B cell (primary cell): Measurements from ENCODE around the gene PRSS53. TPM values are rescaled to one million over a fixed set of nuclear protein-coding genes. Genes with fewer than 3 reads are reported as not detected.
A peak's percentile ranks its signal among the peaks of the same experiment; 100 is the strongest.

Experiments
- ATAC-seq: fragments of 200-7000 bp; cut with Tn5 transposase; one replicate; pipeline ENCODE4 v1.10.0; 2021; ENCODE audit warnings: low read depth, mild to moderate bottlenecking, moderate number of reproducible peaks, moderate library complexity
- CTCF ChIA-PET: fragments of 350-600 bp; sonication (Branson Sonifier 250); formaldehyde crosslinking; loops from one replicate; lab custom pipeline; 2021; ENCODE audit warnings: antibody characterized with exemption, inconsistent platforms; lab: Charles Lee
- POLR2A ChIA-PET: fragments of 350-600 bp; sonication (Branson Sonifier 250); formaldehyde crosslinking; loops from one replicate; lab custom pipeline; 2021; ENCODE audit warnings: antibody characterized with exemption; lab: Charles Lee
- DNase-seq: peaks from one replicate; pipeline ENCODE4 v3.0.0; 2013
- H2AFZ ChIP-seq: 2 replicates; pipeline ENCODE4 v1.6.1; 2012; ENCODE audit warnings: mild to moderate bottlenecking, low read depth, low read length; ENCODE audit not compliant: insufficient read depth, poor library complexity, severe bottlenecking
- H3K27ac ChIP-seq, 2 donors: 1 replicate in 1 of 2; 2 replicates in 1 of 2; pipeline ENCODE4 v1.5.1; 2012 to 2013; ENCODE audit warnings: low read length in 2 of 2, mild to moderate bottlenecking in 2 of 2, moderate library complexity in 1 of 2
- H3K27me3 ChIP-seq, 4 experiments: fragments of 200-600 bp in 1 of 4; sonication (generic) in 1 of 4; replicated peaks in 1 of 4; 1 replicate in 2 of 4; 2 replicates in 2 of 4; pipeline versions ENCODE4 v1.6.1 to v1.7.0; 2013 to 2016; ENCODE audit warnings: low read length in 3 of 4, mild to moderate bottlenecking in 2 of 4, mixed read lengths in 1 of 4, moderate library complexity in 1 of 4; ENCODE audit not compliant: insufficient read depth in 4 of 4, control insufficient read depth in 3 of 4; ENCODE audit errors: control extremely low read depth in 1 of 4
- H3K36me3 ChIP-seq, 2 experiments: replicated peaks in 1 of 2; 1 replicate in 1 of 2; 2 replicates in 1 of 2; pipeline versions ENCODE4 v1.6.1 to v1.7.1; 2013; ENCODE audit warnings: low read length in 1 of 2; ENCODE audit not compliant: insufficient read depth in 2 of 2, control insufficient read depth in 1 of 2; ENCODE audit errors: control extremely low read depth in 1 of 2, extremely low read depth in 1 of 2
- H3K4me1 ChIP-seq, 2 donors: fragments of 200-600 bp in 1 of 2; sonication (generic) in 1 of 2; 1 replicate in 1 of 2; 2 replicates in 1 of 2; pipeline versions ENCODE4 v1.5.1 to v1.6.1; 2013 to 2017; ENCODE audit warnings: low read length in 2 of 2; ENCODE audit not compliant: control insufficient read depth in 2 of 2, insufficient read depth in 2 of 2
- H3K4me2 ChIP-seq: replicated peaks from 2 replicates; pipeline ENCODE3; 2012; ENCODE audit warnings: mild to moderate bottlenecking, low read depth, low read length; ENCODE audit not compliant: poor library complexity, severe bottlenecking
- H3K4me3 ChIP-seq, 5 experiments: fragments of 200-600 bp in 1 of 5; sonication (generic) in 1 of 5; 1 replicate in 3 of 5; 2 replicates in 2 of 5; pipeline versions ENCODE4 v1.5.1 to v1.7.0; 2011 to 2016; ENCODE audit warnings: low read length in 4 of 5, mild to moderate bottlenecking in 4 of 5, low read depth in 2 of 5, control low read depth in 1 of 5, moderate library complexity in 1 of 5; ENCODE audit not compliant: insufficient read depth in 1 of 5; ENCODE audit errors: control extremely low read depth in 1 of 5, extremely low read depth in 1 of 5
- H3K79me2 ChIP-seq: fragments of 200-600 bp; sonication (generic); one replicate; pipeline ENCODE4 v1.6.0; 2016; ENCODE audit warnings: low read length; ENCODE audit not compliant: control insufficient read depth, insufficient read depth
- H3K9ac ChIP-seq: fragments of 200-600 bp; sonication (generic); 2 replicates; pipeline ENCODE4 v1.6.1; 2017; ENCODE audit warnings: mild to moderate bottlenecking, low read length, moderate library complexity
- H3K9me3 ChIP-seq, 3 donors: one replicate each; pipeline versions ENCODE4 v1.6.1 to v1.7.1; 2013; ENCODE audit warnings: low read length in 2 of 3; ENCODE audit not compliant: control insufficient read depth in 2 of 3, insufficient read depth in 1 of 3; ENCODE audit errors: control extremely low read depth in 1 of 3
- H4K20me1 ChIP-seq: 2 replicates; pipeline ENCODE4 v1.6.0; 2012; ENCODE audit warnings: mild to moderate bottlenecking, low read length; ENCODE audit not compliant: insufficient read depth, control insufficient read depth, poor library complexity, severe bottlenecking
- H3K27ac Mint-ChIP-seq: one replicate; pipeline ENCODE4 v1.8.0; 2021; ENCODE audit warnings: mixed read lengths
- H3K27me3 Mint-ChIP-seq: one replicate; pipeline ENCODE4 v1.8.0; 2021; ENCODE audit warnings: mixed read lengths
- H3K4me1 Mint-ChIP-seq: one replicate; pipeline ENCODE4 v1.8.0; 2021; ENCODE audit warnings: mixed read lengths
- H3K4me3 Mint-ChIP-seq: one replicate; pipeline ENCODE4 v1.8.0; 2021; ENCODE audit warnings: mixed read lengths
- H3K9me3 Mint-ChIP-seq: one replicate; pipeline ENCODE4 v1.8.0; 2022; ENCODE audit warnings: mixed read lengths; ENCODE audit not compliant: insufficient read depth
- EZH2 ChIP-seq: IDR thresholded peaks from 2 replicates; pipeline ENCODE4 v1.6.1; 2012; ENCODE audit warnings: borderline replicate concordance, low read depth, mild to moderate bottlenecking, moderate library complexity, low read length; ENCODE audit not compliant: insufficient read depth, poor library complexity, severe bottlenecking
- WGBS: methylation state at CpG from one replicate; pipeline ENCODE4 v1.1.5; 2013; ENCODE audit warnings: missing lambda C conversion rate; ENCODE audit not compliant: insufficient coverage; 5-methylcytosine and 5-hydroxymethylcytosine counted together
- intact Hi-C: fragments of 100-400 bp; cut with micrococcal nuclease; formaldehyde crosslinking; loops from one replicate; pipeline ENCODE4 v1.10.0; 2022
- polyA plus RNA-seq: library from polyadenylated mRNA; depleted of rRNA; stranded (reverse); fragments of >200 nt; gene quantifications from 2 replicates; pipeline ENCODE4 v1.2.3, GENCODE V29; 2012
- total RNA-seq, 2 donors: library from RNA; stranded (reverse); fragments of 120-200 nt in 1 of 2; gene quantifications; 1 replicate in 1 of 2; 2 replicates in 1 of 2; pipeline versions ENCODE4 v1.2.3 to v1.2.4, GENCODE V29; 2013 to 2022
- TF ChIP-seq, protein P1 (sequence below): fragments of 200-600 bp; IDR thresholded peaks from one replicate; pipeline ENCODE4 v1.8.0; 2022; ENCODE audit warnings: antibody characterized with exemption, mild to moderate bottlenecking

PRSS53 gene
- total and polyA plus RNA-seq, 2 donors (not counting 1 experiment from before 2014, with no cell fraction given) = 10.1 to 10.8 TPM

DNA sequence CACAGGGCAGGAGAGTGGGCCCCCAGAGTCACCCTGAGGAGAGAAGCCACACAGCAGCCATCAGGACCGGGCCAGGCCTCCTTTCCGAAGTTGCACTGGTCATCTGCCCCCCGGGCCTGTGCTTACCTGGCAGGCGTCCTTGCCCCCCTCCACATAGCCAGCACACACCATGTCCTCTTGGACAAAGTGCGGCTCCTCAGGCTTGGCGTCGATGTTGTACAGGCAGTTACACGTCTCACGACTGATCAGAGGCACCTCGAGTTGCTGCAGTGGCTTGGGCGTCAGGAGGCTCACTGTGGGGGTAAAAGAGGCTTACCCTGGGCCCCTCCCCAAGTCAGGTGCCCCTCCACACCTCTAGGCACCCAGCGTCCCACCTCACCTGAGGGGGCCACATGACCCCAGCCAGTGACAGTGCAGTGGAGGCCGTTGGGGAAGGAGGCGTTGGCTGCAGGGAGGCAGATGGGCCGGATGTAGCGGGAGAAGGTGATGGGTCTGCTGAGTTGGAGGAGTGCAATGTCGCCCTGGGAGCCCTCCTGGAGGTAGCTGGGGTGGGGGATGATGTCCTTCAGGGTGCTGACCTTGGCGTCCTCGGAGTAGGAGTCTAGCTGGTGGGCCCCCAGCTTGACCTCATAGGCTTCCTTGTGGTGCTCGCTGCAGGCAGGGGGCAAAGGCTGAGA, 43.7 kb upstream of the PRSS53 start:
- ATAC-seq = no peak
- H3K36me3 ChIP-seq = peaks cover 0 to 45% of the 10 kb centered on the region in 2 experiments
- 96% methylated on average over 12 of the region's 20 CpGs for WGBS
- no peaks in the 10 kb centered on the region for H3K4me1 ChIP-seq
- Mint-ChIP-seq H3K4me3 (no peak overlapping the region), H3K27ac (no peak overlapping the region), H3K4me1 (no peaks in the 10 kb centered on the region), H3K27me3 (no peaks in the 10 kb centered on the region), H3K9me3 (no peaks in the 10 kb centered on the region)
- POLR2A ChIA-PET = no interaction called here
- peaks cover 6% of the 10 kb centered on the region for H3K79me2 ChIP-seq
- DNase-seq = peak; percentile 24
- no peaks in the 10 kb centered on the region for H3K27me3 ChIP-seq
- H4K20me1 ChIP-seq = no peaks in the 10 kb centered on the region
- CTCF ChIA-PET = interaction anchor here (1.2 kb wide), 1 partner anchor 34 kb away, joined by 3 read pairs; no protein-coding TSS in a partner anchor
- no peak overlapping the region for H2AFZ ChIP-seq
- H3K4me2 ChIP-seq = no peak overlapping the region
- TF ChIP-seq EZH2 = no peak
- TF ChIP-seq, protein P1, sequence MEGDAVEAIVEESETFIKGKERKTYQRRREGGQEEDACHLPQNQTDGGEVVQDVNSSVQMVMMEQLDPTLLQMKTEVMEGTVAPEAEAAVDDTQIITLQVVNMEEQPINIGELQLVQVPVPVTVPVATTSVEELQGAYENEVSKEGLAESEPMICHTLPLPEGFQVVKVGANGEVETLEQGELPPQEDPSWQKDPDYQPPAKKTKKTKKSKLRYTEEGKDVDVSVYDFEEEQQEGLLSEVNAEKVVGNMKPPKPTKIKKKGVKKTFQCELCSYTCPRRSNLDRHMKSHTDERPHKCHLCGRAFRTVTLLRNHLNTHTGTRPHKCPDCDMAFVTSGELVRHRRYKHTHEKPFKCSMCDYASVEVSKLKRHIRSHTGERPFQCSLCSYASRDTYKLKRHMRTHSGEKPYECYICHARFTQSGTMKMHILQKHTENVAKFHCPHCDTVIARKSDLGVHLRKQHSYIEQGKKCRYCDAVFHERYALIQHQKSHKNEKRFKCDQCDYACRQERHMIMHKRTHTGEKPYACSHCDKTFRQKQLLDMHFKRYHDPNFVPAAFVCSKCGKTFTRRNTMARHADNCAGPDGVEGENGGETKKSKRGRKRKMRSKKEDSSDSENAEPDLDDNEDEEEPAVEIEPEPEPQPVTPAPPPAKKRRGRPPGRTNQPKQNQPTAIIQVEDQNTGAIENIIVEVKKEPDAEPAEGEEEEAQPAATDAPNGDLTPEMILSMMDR = no peak
- H3K27ac ChIP-seq = no peak overlapping the region
- intact Hi-C loops = no loop called here
- H3K9me3 ChIP-seq = no peaks in the 10 kb centered on the region
- H3K9ac ChIP-seq = no peak overlapping the region
- no peak overlapping the region for H3K4me3 ChIP-seq

DNA sequence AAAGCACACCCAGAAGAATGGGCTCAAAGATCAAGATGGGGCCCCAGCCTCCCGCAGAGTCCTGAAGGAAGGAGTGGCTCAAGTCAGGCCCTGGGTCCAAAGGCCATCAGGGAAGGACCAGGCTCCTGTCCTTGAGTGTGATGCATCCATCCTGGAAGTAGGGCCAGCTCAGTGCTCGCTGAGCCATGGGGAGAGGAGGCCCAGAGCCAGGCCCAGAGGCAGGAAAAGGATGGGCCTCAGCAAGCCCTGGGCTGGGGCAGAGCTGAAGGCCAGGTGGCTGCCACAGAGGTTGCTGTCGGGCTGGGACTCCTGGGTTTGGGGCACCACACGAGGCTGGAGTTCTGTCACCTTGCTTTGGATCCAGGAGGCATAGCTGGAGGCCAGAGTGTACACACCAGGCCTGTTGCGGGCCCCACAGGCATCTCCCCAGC, 43.1 kb upstream of the PRSS53 start:
- H3K4me1 Mint-ChIP-seq = no peaks in the 10 kb centered on the region
- H3K79me2 ChIP-seq = peaks cover 8% of the 10 kb centered on the region
- intact Hi-C loops = no loop called here
- ChIA-PET POLR2A (no interaction called here), CTCF (interaction anchor here (1.0 to 1.2 kb wide), 2 partner anchors 15 to 33 kb away, joined by 3 read pairs; no protein-coding TSS in a partner anchor)
- no peaks in the 10 kb centered on the region for H3K27me3 Mint-ChIP-seq
- H3K4me3 Mint-ChIP-seq = no peak overlapping the region
- H3K9me3 ChIP-seq = no peaks in the 10 kb centered on the region
- H3K27ac Mint-ChIP-seq = no peak overlapping the region
- 89% methylated on average over 5 of the region's 5 CpGs for WGBS
- ATAC-seq = no peak
- DNase-seq = no peak
- TF ChIP-seq, protein P1 = no peak
- no peak for TF ChIP-seq EZH2
- H3K36me3 ChIP-seq = peaks cover 0 to 51% of the 10 kb centered on the region in 2 experiments
- H3K9me3 Mint-ChIP-seq = no peaks in the 10 kb centered on the region
- H3K4me2 ChIP-seq = no peak overlapping the region
- H3K4me3 ChIP-seq = no peak overlapping the region
- H3K27me3 ChIP-seq = no peaks in the 10 kb centered on the region
- no peaks in the 10 kb centered on the region for H4K20me1 ChIP-seq
- H3K27ac ChIP-seq = no peak overlapping the region
- H3K9ac ChIP-seq = no peak overlapping the region
- no peaks in the 10 kb centered on the region for H3K4me1 ChIP-seq
- no peak overlapping the region for H2AFZ ChIP-seq
